Common myeloid progenitor, CD34-positive (primary cell): ENCODE measurements around the gene UAP1L1.

Source experiments
- CTCF ChIA-PET: fragments of 350-600 bp; sonication (Branson Sonifier 250); formaldehyde crosslinking; loops from one replicate; lab custom pipeline; 2021; ENCODE audit warnings: antibody characterized with exemption; lab: Charles Lee
- POLR2A ChIA-PET: fragments of 350-600 bp; sonication (Branson Sonifier 250); formaldehyde crosslinking; loops from one replicate; lab custom pipeline; 2021; ENCODE audit warnings: antibody characterized with exemption; lab: Charles Lee
- DNase-seq, 3 donors: peaks; one replicate each; pipeline versions ENCODE4 v3.0.0 to v3.0.0-alpha.2; 2013
- H3K27ac ChIP-seq, 2 experiments: 1 replicate in 1 of 2; 2 replicates in 1 of 2; pipeline ENCODE4 v1.7.0; 2013; ENCODE audit warnings: inconsistent platforms in 2 of 2, low read length in 2 of 2, mild to moderate bottlenecking in 2 of 2, low read depth in 1 of 2, moderate library complexity in 1 of 2; ENCODE audit not compliant: severe bottlenecking in 2 of 2, insufficient read depth in 1 of 2, poor library complexity in 1 of 2
- H3K27me3 ChIP-seq, 5 experiments: replicated peaks in 2 of 5; 1 replicate in 3 of 5; 2 replicates in 2 of 5; pipeline versions ENCODE4 v1.6.1 to v1.7.0; 2013; ENCODE audit warnings: low read length in 4 of 5, mild to moderate bottlenecking in 2 of 5, moderate library complexity in 2 of 5, inconsistent platforms in 1 of 5; ENCODE audit not compliant: insufficient read depth in 5 of 5, control insufficient read depth in 4 of 5
- H3K36me3 ChIP-seq, 4 experiments: 1 replicate in 2 of 4; 2 replicates in 2 of 4; pipeline versions ENCODE4 v1.6.1 to v1.7.0; 2013; ENCODE audit warnings: low read length in 3 of 4, control low read depth in 1 of 4, mild to moderate bottlenecking in 1 of 4; ENCODE audit not compliant: control insufficient read depth in 4 of 4, insufficient read depth in 4 of 4
- H3K4me1 ChIP-seq, 4 experiments: 1 replicate in 3 of 4; 2 replicates in 1 of 4; pipeline versions ENCODE4 v1.6.1 to v1.7.1; 2013; ENCODE audit warnings: low read length in 3 of 4, mild to moderate bottlenecking in 3 of 4, control low read depth in 1 of 4, inconsistent platforms in 1 of 4, moderate library complexity in 1 of 4; ENCODE audit not compliant: control insufficient read depth in 4 of 4, insufficient read depth in 4 of 4; ENCODE audit errors: control extremely low read depth in 1 of 4
- H3K4me3 ChIP-seq, 7 experiments: 1 replicate in 4 of 7; 2 replicates in 3 of 7; pipeline versions ENCODE4 v1.5.1 to v1.7.0; 2013; ENCODE audit warnings: mild to moderate bottlenecking in 7 of 7, low read length in 6 of 7, moderate library complexity in 6 of 7, inconsistent platforms in 2 of 7, low read depth in 2 of 7, control low read depth in 1 of 7; ENCODE audit not compliant: insufficient read depth in 4 of 7, control insufficient read depth in 1 of 7; ENCODE audit errors: extremely low read depth in 1 of 7
- H3K9me3 ChIP-seq, 5 experiments: 1 replicate in 4 of 5; 2 replicates in 1 of 5; pipeline versions ENCODE4 v1.6.1 to v1.7.1; 2013; ENCODE audit warnings: low read length in 4 of 5, mild to moderate bottlenecking in 2 of 5, inconsistent platforms in 1 of 5, low read depth in 1 of 5, moderate library complexity in 1 of 5; ENCODE audit not compliant: control insufficient read depth in 4 of 5, insufficient read depth in 2 of 5; ENCODE audit errors: control extremely low read depth in 1 of 5
- WGBS: methylation state at CpG from one replicate; pipeline ENCODE4 v1.1.5; 2013; ENCODE audit not compliant: insufficient coverage; 5-methylcytosine and 5-hydroxymethylcytosine counted together

Gene UAP1L1

GRCh38 chr9:137046088-137046787, 31.1 kb upstream of the UAP1L1 start, which contains the start of gene NPDC1:
Gene NPDC1 (minus strand): TSS chr9:137046177. CDS start chr9:137045989, 188 bp downstream.
- POLR2A ChIA-PET, result interaction anchor here (0.8 to 1.6 kb wide), 2 partner anchors 11 to 246 kb away, joined by 3 to 4 read pairs; no protein-coding TSS in a partner anchor
- peaks cover 0 to 50% (median 45%) of the 10 kb centered on the region in 4 experiments for H3K4me1 ChIP-seq
- under 1% methylated on average over 49 of the region's 57 CpGs for whole genome bisulfite sequencing

GRCh38 chr9:137048655-137049543, 28.4 kb upstream of the UAP1L1 start:
- ChIA-PET CTCF (interaction anchor here (0.9 to 3.5 kb wide), 5 partner anchors 11 to 20 kb away, joined by 3 to 41 read pairs (median 7); partner anchors contain the start of gene SAPCD2), POLR2A (no interaction called here)
- 37% methylated on average over 53 of the region's 72 CpGs for WGBS
- Histone ChIP-seq H3K4me1 (peaks cover 0 to 44% (median 37%) of the 10 kb centered on the region in 4 experiments), H3K4me3 (no peak overlapping the region), H3K9me3 (no peaks in the 10 kb centered on the region), H3K27me3 (peaks cover 0 to 66% (median 26%) of the 10 kb centered on the region in 5 experiments), H3K27ac (no peak overlapping the region), H3K36me3 (no peaks in the 10 kb centered on the region)
- DNase-seq, result no peak

More at GRCh38 chr9:137046088-137046787, 31.1 kb upstream of the UAP1L1 start, which contains the start of gene NPDC1:
- CTCF ChIA-PET, result interaction anchor here (0.7 to 2.2 kb wide), 17 partner anchors 8 to 252 kb away, joined by 3 to 48 read pairs (median 6); partner anchors contain the start of genes CCDC183 and SAPCD2
- Histone ChIP-seq H3K36me3 (peaks cover 0 to 10% (median 3%) of the 10 kb centered on the region in 4 experiments), H3K9me3 (no peaks in the 10 kb centered on the region), H3K27me3 (peaks cover 0 to 39% (median 12%) of the 10 kb centered on the region in 5 experiments), H3K4me3 (peak within 1 kb of the TSS; percentile 51 to 85 (median 73)), H3K27ac (no peak within 1 kb of the TSS)
- peak; percentile 72 to 86 (median 86) for DNase-seq

- WGBS, result 43% methylated on average over 36 of the region's 38 CpGs
- Histone ChIP-seq H3K4me3 (no peak overlapping the region), H3K27ac (no peak overlapping the region), H3K4me1 (peaks cover 0 to 36% (median 32%) of the 10 kb centered on the region in 4 experiments), H3K9me3 (no peaks in the 10 kb centered on the region), H3K36me3 (no peaks in the 10 kb centered on the region), H3K27me3 (peaks cover 0 to 75% (median 26%) of the 10 kb centered on the region in 5 experiments)
- peak in 2 of 3 donors; percentile 68 to 82 for DNase-seq
- ChIA-PET CTCF (interaction anchor here (0.9 to 3.5 kb wide), 5 partner anchors 11 to 21 kb away, joined by 3 to 41 read pairs (median 7); partner anchors contain the start of gene SAPCD2), POLR2A (no interaction called here)
Observed at GRCh38 chr9:137049544-137050449, 27.5 kb upstream of the UAP1L1 start.

- H3K36me3 ChIP-seq, result no peaks in the 10 kb centered on the region
- peaks cover 0 to 82% (median 26%) of the 10 kb centered on the region in 5 experiments for H3K27me3 ChIP-seq
- 93% methylated on average over 4 of the region's 5 CpGs for WGBS
- ChIA-PET CTCF (interaction anchor here (3.5 kb wide), 1 partner anchor 18 kb away, joined by 41 read pairs; the partner anchor contains the start of gene SAPCD2), POLR2A (no interaction called here)
- H3K27ac ChIP-seq, result no peak overlapping the region
- DNase-seq, result no peak
- peaks cover 0 to 28% (median 24%) of the 10 kb centered on the region in 4 experiments for H3K4me1 ChIP-seq
- H3K4me3 ChIP-seq, result no peak overlapping the region
- no peaks in the 10 kb centered on the region for H3K9me3 ChIP-seq
Observed at GRCh38 chr9:137050570-137050969, 26.7 kb upstream of the UAP1L1 start.

DNA sequence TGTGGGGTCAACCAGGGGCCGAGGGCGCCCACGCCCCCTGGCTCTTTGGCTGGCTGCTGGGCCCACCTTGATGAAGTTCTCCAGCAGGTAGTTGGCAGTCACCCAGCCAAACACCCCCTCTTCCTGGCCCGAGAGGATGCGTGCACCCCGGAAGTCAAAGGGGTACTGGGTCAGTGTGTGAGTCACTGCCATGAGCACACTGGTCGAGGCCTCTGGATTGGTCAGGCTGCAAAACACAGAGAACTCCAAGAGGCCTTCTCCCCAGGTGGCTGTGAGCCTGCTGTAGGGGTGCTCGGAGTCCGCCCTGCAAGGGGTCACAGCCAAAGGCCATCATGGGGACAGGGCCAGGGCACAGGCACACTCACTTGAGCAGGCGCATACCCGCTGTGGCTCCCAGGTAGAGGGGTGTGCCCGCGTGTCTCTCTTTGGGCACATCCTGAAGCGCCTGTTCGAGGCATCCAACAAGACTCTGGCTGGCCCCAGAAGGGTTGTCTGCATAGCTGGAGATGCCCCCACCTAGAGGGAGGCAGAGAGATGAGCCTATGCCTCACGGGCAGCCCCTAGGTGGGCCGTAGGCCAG, 26.1 kb upstream of the UAP1L1 start:
- Histone ChIP-seq H3K4me1 (peaks cover 0 to 24% (median 21%) of the 10 kb centered on the region in 4 experiments), H3K27me3 (peaks cover 0 to 85% (median 26%) of the 10 kb centered on the region in 5 experiments), H3K27ac (no peak overlapping the region), H3K9me3 (no peaks in the 10 kb centered on the region), H3K36me3 (no peaks in the 10 kb centered on the region), H3K4me3 (no peak overlapping the region)
- WGBS, result 91% methylated on average over 17 of the region's 17 CpGs
- no peak for DNase-seq
- ChIA-PET POLR2A (no interaction called here), CTCF (interaction anchor here (1.9 to 3.5 kb wide), 2 partner anchors 16 to 18 kb away, joined by 11 to 41 read pairs; partner anchors contain the start of gene SAPCD2)
